Prostate gland (tissue), 2 donors: ENCODE measurements around the gene AGPAT1.

ENCODE experiments used
- CTCF ChIP-seq, 4 experiments: fragments of 200-600 bp in 2 of 4; fragments of 450-650 bp in 2 of 4; sonication (generic) in 2 of 4; IDR thresholded peaks; 1 replicate in 3 of 4; 2 replicates in 1 of 4; pipeline ENCODE4 v1.5.1; 2016 to 2019; ENCODE audit warnings: antibody characterized with exemption in 4 of 4, mild to moderate bottlenecking in 2 of 4, moderate library complexity in 2 of 4
- POLR2AphosphoS5 ChIP-seq: sonication (generic); formaldehyde crosslinking; IDR thresholded peaks from one replicate; pipeline ENCODE4 v1.6.1; 2017; ENCODE audit warnings: antibody characterized with exemption

GRCh38 chr6:32151181-32151862, 24.6 kb downstream of the AGPAT1 start:
- TF ChIP-seq CTCF (IDR thresholded peaks at IDR 0.05) (no peak), POLR2AphosphoS5 (no peak)
